Uterus (tissue), 4 donors: ENCODE measurements around the gene LHFPL6. TPM values are rescaled to one million over a fixed set of nuclear protein-coding genes. Genes with fewer than 3 reads are reported as not detected.

Experiments used
- DNase-seq, 2 donors: peaks; one replicate each; pipeline ENCODE4 v3.0.0-alpha.2; 2019 to 2020
- H3K27ac ChIP-seq, 2 donors: fragments of 200-600 bp; sonication (generic); 1 replicate in 1 of 2; 2 replicates in 1 of 2; pipeline ENCODE4 v1.5.1; 2016 to 2018
- H3K27me3 ChIP-seq, 2 donors: fragments of 200-600 bp; sonication (generic); one replicate each; pipeline ENCODE4 v1.5.1; 2018 to 2019; ENCODE audit warnings: control low read depth in 1 of 2
- H3K36me3 ChIP-seq, 2 donors: fragments of 200-600 bp; sonication (generic); one replicate each; pipeline ENCODE4 v1.5.1; 2019; ENCODE audit warnings: control low read depth in 1 of 2
- H3K4me1 ChIP-seq, 2 donors: fragments of 200-600 bp; sonication (generic); one replicate each; pipeline ENCODE4 v1.5.1; 2018 to 2019; ENCODE audit warnings: control low read depth in 1 of 2
- H3K4me3 ChIP-seq, 2 donors: fragments of 200-600 bp; sonication (generic); 1 replicate in 1 of 2; 2 replicates in 1 of 2; pipeline ENCODE4 v1.5.1; 2018 to 2019; ENCODE audit warnings: mild to moderate bottlenecking in 1 of 2
- H3K9me3 ChIP-seq, 2 donors: fragments of 200-600 bp; sonication (generic); one replicate each; pipeline ENCODE4 v1.5.1; 2019; ENCODE audit warnings: control low read depth in 1 of 2
- CTCF ChIP-seq, 4 experiments: fragments of 200-600 bp in 2 of 4; fragments of 450-650 bp in 2 of 4; sonication (generic) in 2 of 4; IDR thresholded peaks; one replicate each; pipeline ENCODE4 v1.5.1; 2016 to 2019; ENCODE audit warnings: antibody characterized with exemption in 4 of 4, mild to moderate bottlenecking in 2 of 4, moderate library complexity in 1 of 4
- POLR2A ChIP-seq, 2 donors: fragments of 450-650 bp; IDR thresholded peaks; one replicate each; pipeline ENCODE4 v1.6.1; 2016; ENCODE audit warnings: antibody characterized with exemption in 2 of 2, mild to moderate bottlenecking in 1 of 2, moderate library complexity in 1 of 2
- intact Hi-C: fragments of 100-400 bp; cut with DNase I; formaldehyde crosslinking; loops from one replicate; pipeline ENCODE4 v1.15.1; 2023; ENCODE audit warnings: low total_unique reads
- total RNA-seq, 4 donors: library from RNA; depleted of rRNA in 3 of 4; stranded (reverse); fragments of >200 nt in 3 of 4; gene quantifications; one replicate each; pipeline versions ENCODE4 v1.1.0 to v1.2.4, GENCODE V29; 2014 to 2023
- donor health status: DM: yes; HTN: yes; CAD: no.

The LHFPL6 gene
- total RNA-seq, 4 donors from 2014 or later, result 37.9 to 105 (median 86.8) TPM

GRCh38 chr13:39463611-39464010 is 139.4 kb downstream of the LHFPL6 start:
- H3K27ac ChIP-seq, result no peak overlapping the region
- intact Hi-C loops, result no loop called here
- H3K4me1 ChIP-seq, result no peaks in the 10 kb centered on the region
- TF ChIP-seq POLR2A (IDR thresholded peaks at IDR 0.05) (no peak), CTCF (IDR thresholded peaks at IDR 0.05) (no peak)
- no peak overlapping the region for H3K4me3 ChIP-seq
- no peak for DNase-seq
- H3K36me3 ChIP-seq, result no peaks in the 10 kb centered on the region
- no peaks in the 10 kb centered on the region for H3K27me3 ChIP-seq
- H3K9me3 ChIP-seq, result no peaks in the 10 kb centered on the region

DNA sequence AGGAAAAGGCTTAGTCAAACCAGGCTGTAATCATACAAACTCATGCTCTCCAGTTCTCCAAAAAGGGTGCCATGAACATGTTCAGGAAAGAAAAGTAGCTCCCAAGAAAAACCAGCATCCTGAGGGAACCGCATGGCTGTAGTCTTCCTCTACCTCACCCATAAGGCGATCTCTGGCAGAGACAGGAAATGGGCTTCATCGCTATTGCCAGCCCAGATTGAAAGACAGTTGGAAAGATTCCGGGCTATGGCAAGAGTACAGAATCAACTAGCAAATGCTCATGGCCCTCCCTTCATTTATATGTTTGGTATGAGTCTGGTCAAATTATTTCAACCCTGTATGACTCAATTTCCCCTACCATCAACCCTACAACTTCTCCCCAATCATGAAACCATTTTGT is 140.1 kb downstream of the LHFPL6 start:
- Histone ChIP-seq H3K4me3 (no peak overlapping the region), H3K27ac (no peak overlapping the region), H3K9me3 (no peaks in the 10 kb centered on the region), H3K27me3 (no peaks in the 10 kb centered on the region), H3K4me1 (no peaks in the 10 kb centered on the region), H3K36me3 (no peaks in the 10 kb centered on the region)
- intact Hi-C loops, result no loop called here
- TF ChIP-seq CTCF (IDR thresholded peaks at IDR 0.05), result no peak
- TF ChIP-seq POLR2A (IDR thresholded peaks at IDR 0.05), result no peak
- no peak for DNase-seq

- Histone ChIP-seq H3K36me3 (no peaks in the 10 kb centered on the region), H3K27ac (no peak overlapping the region), H3K4me1 (no peaks in the 10 kb centered on the region), H3K9me3 (no peaks in the 10 kb centered on the region), H3K4me3 (no peak overlapping the region), H3K27me3 (no peaks in the 10 kb centered on the region)
- DNase-seq, result no peak
- intact Hi-C loops, result no loop called here
- no peak for TF ChIP-seq CTCF (IDR thresholded peaks at IDR 0.05)
- TF ChIP-seq POLR2A (IDR thresholded peaks at IDR 0.05), result no peak
Observed at GRCh38 chr13:39462428-39462827, 140.6 kb downstream of the LHFPL6 start.

GRCh38 chr13:39461685-39462266 is 141.2 kb downstream of the LHFPL6 start:
- H3K4me1 ChIP-seq, result no peaks in the 10 kb centered on the region
- no peaks in the 10 kb centered on the region for H3K27me3 ChIP-seq
- no peak overlapping the region for H3K4me3 ChIP-seq
- intact Hi-C loops, result no loop called here
- no peaks in the 10 kb centered on the region for H3K36me3 ChIP-seq
- no peak for DNase-seq
- H3K27ac ChIP-seq, result no peak overlapping the region
- no peaks in the 10 kb centered on the region for H3K9me3 ChIP-seq
- TF ChIP-seq CTCF (IDR thresholded peaks at IDR 0.05) (no peak), POLR2A (IDR thresholded peaks at IDR 0.05) (no peak)

DNA sequence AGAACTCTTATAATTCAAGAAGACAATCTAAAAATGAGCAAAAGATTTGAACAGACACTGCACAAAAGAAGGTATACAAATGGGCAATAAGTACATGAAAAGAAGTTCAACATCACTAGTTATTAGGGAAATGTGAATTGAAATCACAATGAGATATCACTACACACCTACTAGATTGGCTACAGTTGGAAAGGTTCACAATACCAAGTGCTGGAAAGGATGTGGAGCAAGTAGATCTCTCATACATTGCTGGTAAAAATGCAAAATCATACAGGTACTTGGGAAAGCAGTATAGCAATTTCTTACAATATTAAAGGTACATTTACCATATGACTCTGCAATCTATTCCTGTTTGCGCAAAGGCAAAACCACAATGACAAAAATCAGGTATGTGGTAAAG is 145.7 kb downstream of the LHFPL6 start:
- intact Hi-C loops, result no loop called here
- Histone ChIP-seq H3K4me1 (peaks cover 0 to 6% of the 10 kb centered on the region in 2 donors), H3K27me3 (no peaks in the 10 kb centered on the region), H3K4me3 (no peak overlapping the region), H3K36me3 (no peaks in the 10 kb centered on the region), H3K9me3 (no peaks in the 10 kb centered on the region), H3K27ac (no peak overlapping the region)
- TF ChIP-seq CTCF (IDR thresholded peaks at IDR 0.05) (no peak), POLR2A (IDR thresholded peaks at IDR 0.05) (no peak)
- DNase-seq, result no peak
